ENCODE results near the gene CMSS1. TPM values are rescaled to one million over a fixed set of nuclear protein-coding genes. Genes with fewer than 3 reads are reported as not detected.

Gene CMSS1
- total and polyA plus RNA-seq, 2 of the 13 experiments (the other 11 are each of a cell fraction or from before 2014, with no cell fraction given), result 6.4 to 48.7 TPM

- TF ChIP-seq ZNF790 (CRISPR knock-in tag; IDR thresholded peaks at IDR 0.05; ENCODE audit: borderline replicate concordance) (no peak), SETDB1 (CRISPR knock-in tag; IDR thresholded peaks at IDR 0.05; ENCODE audit: borderline replicate concordance) (peak; percentile 30; the same call in 1 of the 2 replicates), ZBTB42 (CRISPR knock-in tag; IDR thresholded peaks at IDR 0.05) (no peak), SMARCC2 (IDR thresholded peaks at IDR 0.05) (0 out of 2 replicates have a peak, but pooled peaks have one; percentile 12), MTA3 (CRISPR knock-in tag; IDR thresholded peaks at IDR 0.05) (no peak), KLF11 (CRISPR knock-in tag; IDR thresholded peaks at IDR 0.05) (no peak), FOXM1 (CRISPR knock-in tag; IDR thresholded peaks at IDR 0.05) (no peak), POLR2AphosphoS2 (IDR thresholded peaks at IDR 0.05; ENCODE audit: low read depth, low read length) (no peak), ERF (CRISPR knock-in tag; IDR thresholded peaks at IDR 0.05) (peak; percentile 82), ZNF230 (CRISPR knock-in tag; IDR thresholded peaks at IDR 0.05) (no peak), ZFP91 (CRISPR knock-in tag; IDR thresholded peaks at IDR 0.05; ENCODE audit: borderline replicate concordance) (peak; percentile 37; the same call in 1 of the 2 replicates), CREB1 (IDR thresholded peaks at IDR 0.05) (peak; percentile 36; the same call in 1 of the 2 replicates), CREB1 (CRISPR knock-in tag; IDR thresholded peaks at IDR 0.05) (peak; percentile 67), NCOA1 (CRISPR knock-in tag; IDR thresholded peaks at IDR 0.05) (peak; percentile 75; the same call in 1 of the 2 replicates), ZNF280B (CRISPR knock-in tag; IDR thresholded peaks at IDR 0.05; ENCODE audit: borderline replicate concordance) (no peak), ZNF784 (CRISPR knock-in tag; IDR thresholded peaks at IDR 0.05; ENCODE audit: borderline replicate concordance) (no peak; the same call in 1 of the 2 replicates), POLR2G (IDR thresholded peaks at IDR 0.05; ENCODE audit: low read depth, low read length) (peak; percentile 62), MEIS2 (CRISPR knock-in tag; IDR thresholded peaks at IDR 0.05) (peak; percentile 60; the same call in 1 of the 2 replicates), FOXC1 (CRISPR knock-in tag; IDR thresholded peaks at IDR 0.05; ENCODE audit: borderline replicate concordance) (0 out of 2 replicates have a peak, but pooled peaks have one; percentile 26), THYN1 (CRISPR knock-in tag; IDR thresholded peaks at IDR 0.05; ENCODE audit: borderline replicate concordance, low read depth) (0 out of 2 replicates have a peak, but pooled peaks have one; percentile 84), NR2F1 (CRISPR knock-in tag; IDR thresholded peaks at IDR 0.05) (peak in 1 of 2 experiments; percentile 47; a peak in 1 of 4 replicates), HIC2 (CRISPR knock-in tag; IDR thresholded peaks at IDR 0.05; ENCODE audit: low read depth) (no peak), ZNF350 (CRISPR knock-in tag; IDR thresholded peaks at IDR 0.05; ENCODE audit: borderline replicate concordance, low read depth) (no peak)
Measured at GRCh38 chr3:99920481-99921376, 103.1 kb downstream of the CMSS1 start (continued).

Measured in HepG2 (cell line).